CD14-positive monocyte (primary cell): ENCODE measurements around the gene TRPM8. TPM values are rescaled to one million over a fixed set of nuclear protein-coding genes. Genes with fewer than 3 reads are reported as not detected.

Experiments used
- DNase-seq, 3 donors: peaks; one replicate each; pipeline ENCODE4 v3.0.0-alpha.2; 2011 to 2022
- H2AFZ ChIP-seq: 2 replicates; pipeline ENCODE4 v1.6.0; 2012; ENCODE audit warnings: mild to moderate bottlenecking, low read depth, low read length, inconsistent platforms; ENCODE audit not compliant: insufficient read depth, poor library complexity, severe bottlenecking
- H3K27ac ChIP-seq, 2 donors: 1 replicate in 1 of 2; 2 replicates in 1 of 2; pipeline ENCODE4 v1.5.1; 2012 to 2013; ENCODE audit warnings: low read length in 2 of 2, control low read depth in 1 of 2, inconsistent platforms in 1 of 2, low read depth in 1 of 2, mild to moderate bottlenecking in 1 of 2
- H3K27me3 ChIP-seq, 2 donors: one replicate each; pipeline versions ENCODE4 v1.6.0 to v1.6.1; 2011 to 2013; ENCODE audit warnings: low read length in 2 of 2; ENCODE audit not compliant: control insufficient read depth in 2 of 2, insufficient read depth in 2 of 2
- H3K36me3 ChIP-seq, 2 donors: replicated peaks in 1 of 2; 1 replicate in 1 of 2; 2 replicates in 1 of 2; pipeline versions ENCODE4 v1.5.1 to v1.6.1; 2012 to 2013; ENCODE audit warnings: low read length in 2 of 2, control low read depth in 1 of 2, inconsistent platforms in 1 of 2, mild to moderate bottlenecking in 1 of 2; ENCODE audit not compliant: insufficient read depth in 2 of 2, control insufficient read depth in 1 of 2
- H3K4me1 ChIP-seq, 2 donors: 1 replicate in 1 of 2; 2 replicates in 1 of 2; pipeline versions ENCODE4 v1.5.1 to v1.6.1; 2012 to 2013; ENCODE audit warnings: low read length in 2 of 2, control low read depth in 1 of 2, inconsistent platforms in 1 of 2, mild to moderate bottlenecking in 1 of 2, moderate library complexity in 1 of 2; ENCODE audit not compliant: insufficient read depth in 2 of 2, control insufficient read depth in 1 of 2
- H3K4me2 ChIP-seq: replicated peaks from 2 replicates; pipeline ENCODE3; 2012; ENCODE audit warnings: low read length, moderate library complexity, mild to moderate bottlenecking; ENCODE audit not compliant: poor library complexity, severe bottlenecking; ENCODE audit errors: extremely low read depth
- H3K4me3 ChIP-seq, 3 experiments: fragments of 200-600 bp in 1 of 3; sonication (generic) in 1 of 3; replicated peaks in 1 of 3; 1 replicate in 2 of 3; 2 replicates in 1 of 3; pipeline ENCODE4 v1.5.1; 2011 to 2013; ENCODE audit warnings: low read length in 3 of 3, mild to moderate bottlenecking in 3 of 3, control low read depth in 2 of 3, low read depth in 2 of 3, inconsistent platforms in 1 of 3, moderate library complexity in 1 of 3
- H3K79me2 ChIP-seq: 2 replicates; pipeline ENCODE4 v1.6.0; 2012; ENCODE audit warnings: mild to moderate bottlenecking, control low read depth, inconsistent platforms, low read length, moderate library complexity; ENCODE audit not compliant: insufficient read depth
- H3K9ac ChIP-seq: 2 replicates; pipeline ENCODE4 v1.6.0; 2017; ENCODE audit warnings: low read length, mild to moderate bottlenecking; ENCODE audit not compliant: insufficient read depth, poor library complexity, severe bottlenecking
- H3K9me3 ChIP-seq, 2 donors: replicated peaks in 1 of 2; 1 replicate in 1 of 2; 2 replicates in 1 of 2; pipeline versions ENCODE4 v1.5.1 to v1.6.1; 2012 to 2013; ENCODE audit warnings: low read length in 2 of 2, control low read depth in 1 of 2; ENCODE audit not compliant: control insufficient read depth in 1 of 2, insufficient read depth in 1 of 2
- H4K20me1 ChIP-seq: 2 replicates; pipeline ENCODE4 v1.6.0; 2012; ENCODE audit warnings: mild to moderate bottlenecking, low read length, control low read depth, moderate library complexity; ENCODE audit not compliant: insufficient read depth
- H3K27ac Mint-ChIP-seq, 7 donors: one replicate each; pipeline ENCODE4 v1.8.0; 2020; ENCODE audit warnings: mild to moderate bottlenecking in 7 of 7, mixed read lengths in 7 of 7, moderate library complexity in 6 of 7, inconsistent platforms in 2 of 7
- H3K27me3 Mint-ChIP-seq, 3 donors: one replicate each; pipeline ENCODE4 v1.8.0; 2021 to 2022; ENCODE audit warnings: low read depth in 3 of 3, mild to moderate bottlenecking in 3 of 3, mixed read lengths in 3 of 3, moderate library complexity in 3 of 3, inconsistent platforms in 1 of 3
- H3K36me3 Mint-ChIP-seq, 2 donors: one replicate each; pipeline ENCODE4 v1.8.0; 2020; ENCODE audit warnings: mixed read lengths in 2 of 2, inconsistent platforms in 1 of 2, mild to moderate bottlenecking in 1 of 2
- H3K4me1 Mint-ChIP-seq: one replicate; pipeline ENCODE4 v1.8.0; 2020; ENCODE audit warnings: mild to moderate bottlenecking, mixed read lengths
- H3K4me3 Mint-ChIP-seq, 2 donors: one replicate each; pipeline ENCODE4 v1.8.0; 2020; ENCODE audit warnings: mild to moderate bottlenecking in 2 of 2, mixed read lengths in 2 of 2, moderate library complexity in 1 of 2
- H3K9me3 Mint-ChIP-seq, 7 donors: one replicate each; pipeline ENCODE4 v1.8.0; 2020 to 2022; ENCODE audit warnings: mixed read lengths in 7 of 7, mild to moderate bottlenecking in 6 of 7, moderate library complexity in 6 of 7, inconsistent platforms in 2 of 7
- WGBS: methylation state at CpG from one replicate; pipeline ENCODE4 v1.1.5; 2013; ENCODE audit warnings: missing lambda C conversion rate; ENCODE audit not compliant: insufficient coverage; 5-methylcytosine and 5-hydroxymethylcytosine counted together
- intact Hi-C, 2 donors: fragments of 100-400 bp; cut with micrococcal nuclease; formaldehyde crosslinking; loops; one replicate each; pipeline versions ENCODE4 v1.15.0 to v1.15.1; 2023
- polyA plus RNA-seq, 3 donors: library from polyadenylated mRNA; depleted of rRNA in 1 of 3; unstranded in 2 of 3; stranded (reverse) in 1 of 3; fragments of 300-500 nt in 2 of 3; fragments of >200 nt in 1 of 3; fragmentation: Illumina TruSeq in 2 of 3; gene quantifications; 1 replicate in 2 of 3; 2 replicates in 1 of 3; pipeline ENCODE4 v1.2.3, GENCODE V29; 2012 to 2021
- TF ChIP-seq, protein P1 (sequence below): fragments of 200-600 bp; IDR thresholded peaks from one replicate; pipeline ENCODE4 v1.8.0; 2022; ENCODE audit warnings: antibody characterized with exemption, mild to moderate bottlenecking

The TRPM8 gene
- polyA plus RNA-seq, 3 donors: not detected

DNA sequence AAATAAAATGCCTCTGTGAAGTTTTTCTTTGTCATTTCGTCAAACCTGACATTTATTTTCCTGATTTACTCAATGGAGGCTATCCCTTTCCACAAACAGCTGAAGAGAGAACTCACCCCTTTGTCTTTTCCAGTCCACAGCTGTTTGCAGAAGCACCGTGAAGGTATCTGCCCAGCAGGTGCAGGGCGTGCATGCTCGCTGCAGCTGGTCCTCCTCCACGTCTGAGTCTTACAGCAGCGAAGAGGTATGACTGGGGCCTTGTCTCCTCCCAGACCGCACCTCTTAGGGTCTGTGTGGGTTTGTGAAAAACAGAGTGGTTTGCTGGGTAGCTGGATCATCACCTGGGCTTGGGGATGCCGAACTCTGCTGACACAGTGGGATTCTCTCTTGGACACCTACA lies 143.1 kb downstream of the TRPM8 start:
- no peaks in the 10 kb centered on the region for H3K36me3 Mint-ChIP-seq
- intact Hi-C loops: no loop called here
- Histone ChIP-seq H3K27ac (no peak overlapping the region), H3K79me2 (no peaks in the 10 kb centered on the region), H4K20me1 (no peaks in the 10 kb centered on the region), H3K4me3 (no peak overlapping the region), H3K27me3 (no peaks in the 10 kb centered on the region), H3K4me2 (no peak overlapping the region), H3K9me3 (no peaks in the 10 kb centered on the region), H3K9ac (no peak overlapping the region), H3K4me1 (no peaks in the 10 kb centered on the region), H3K36me3 (no peaks in the 10 kb centered on the region), H2AFZ (no peak overlapping the region)
- DNase-seq: no peak
- TF ChIP-seq, protein P1, sequence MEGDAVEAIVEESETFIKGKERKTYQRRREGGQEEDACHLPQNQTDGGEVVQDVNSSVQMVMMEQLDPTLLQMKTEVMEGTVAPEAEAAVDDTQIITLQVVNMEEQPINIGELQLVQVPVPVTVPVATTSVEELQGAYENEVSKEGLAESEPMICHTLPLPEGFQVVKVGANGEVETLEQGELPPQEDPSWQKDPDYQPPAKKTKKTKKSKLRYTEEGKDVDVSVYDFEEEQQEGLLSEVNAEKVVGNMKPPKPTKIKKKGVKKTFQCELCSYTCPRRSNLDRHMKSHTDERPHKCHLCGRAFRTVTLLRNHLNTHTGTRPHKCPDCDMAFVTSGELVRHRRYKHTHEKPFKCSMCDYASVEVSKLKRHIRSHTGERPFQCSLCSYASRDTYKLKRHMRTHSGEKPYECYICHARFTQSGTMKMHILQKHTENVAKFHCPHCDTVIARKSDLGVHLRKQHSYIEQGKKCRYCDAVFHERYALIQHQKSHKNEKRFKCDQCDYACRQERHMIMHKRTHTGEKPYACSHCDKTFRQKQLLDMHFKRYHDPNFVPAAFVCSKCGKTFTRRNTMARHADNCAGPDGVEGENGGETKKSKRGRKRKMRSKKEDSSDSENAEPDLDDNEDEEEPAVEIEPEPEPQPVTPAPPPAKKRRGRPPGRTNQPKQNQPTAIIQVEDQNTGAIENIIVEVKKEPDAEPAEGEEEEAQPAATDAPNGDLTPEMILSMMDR: no peak
- H3K27me3 Mint-ChIP-seq: peaks cover 13% of the 10 kb centered on the region in 3 donors
- H3K27ac Mint-ChIP-seq: no peak overlapping the region
- WGBS: 88% methylated on average over 6 of the region's 8 CpGs
- H3K9me3 Mint-ChIP-seq: peaks cover 0 to 3% (median 0%) of the 10 kb centered on the region in 7 donors
- H3K4me3 Mint-ChIP-seq: no peak overlapping the region
- no peaks in the 10 kb centered on the region for H3K4me1 Mint-ChIP-seq

- no peaks in the 10 kb centered on the region for H3K79me2 ChIP-seq
- Mint-ChIP-seq H3K27ac (no peak overlapping the region), H3K36me3 (no peaks in the 10 kb centered on the region), H3K9me3 (peaks cover 0 to 3% (median 0%) of the 10 kb centered on the region in 7 donors), H3K4me3 (no peak overlapping the region), H3K4me1 (no peaks in the 10 kb centered on the region), H3K27me3 (peaks cover 11 to 15% (median 14%) of the 10 kb centered on the region in 3 donors)
- H3K9me3 ChIP-seq: no peaks in the 10 kb centered on the region
- TF ChIP-seq, protein P1: no peak
- no peak overlapping the region for H2AFZ ChIP-seq
- WGBS: 71% methylated on average over 1 of the region's 6 CpGs
- no peaks in the 10 kb centered on the region for H3K4me1 ChIP-seq
- no peak overlapping the region for H3K4me3 ChIP-seq
- H3K9ac ChIP-seq: no peak overlapping the region
- H3K4me2 ChIP-seq: no peak overlapping the region
- no peaks in the 10 kb centered on the region for H3K27me3 ChIP-seq
- no peak for DNase-seq
- H3K27ac ChIP-seq: no peak overlapping the region
- H3K36me3 ChIP-seq: no peaks in the 10 kb centered on the region
- no peaks in the 10 kb centered on the region for H4K20me1 ChIP-seq
- intact Hi-C loops: no loop called here
Observed at GRCh38 chr2:234061624-234062257, 144.6 kb downstream of the TRPM8 start.
